GM19025 (cell line): ENCODE results near the gene ACBD4.

Experiments
- ATAC-seq: cut with Tn5 transposase; IDR thresholded peaks from one replicate; pipeline ENCODE4 v1.9.1; 2021; ENCODE audit warnings: mild to moderate bottlenecking, low read depth, moderate library complexity; ENCODE audit not compliant: unreplicated experiment

ACBD4 gene

DNA sequence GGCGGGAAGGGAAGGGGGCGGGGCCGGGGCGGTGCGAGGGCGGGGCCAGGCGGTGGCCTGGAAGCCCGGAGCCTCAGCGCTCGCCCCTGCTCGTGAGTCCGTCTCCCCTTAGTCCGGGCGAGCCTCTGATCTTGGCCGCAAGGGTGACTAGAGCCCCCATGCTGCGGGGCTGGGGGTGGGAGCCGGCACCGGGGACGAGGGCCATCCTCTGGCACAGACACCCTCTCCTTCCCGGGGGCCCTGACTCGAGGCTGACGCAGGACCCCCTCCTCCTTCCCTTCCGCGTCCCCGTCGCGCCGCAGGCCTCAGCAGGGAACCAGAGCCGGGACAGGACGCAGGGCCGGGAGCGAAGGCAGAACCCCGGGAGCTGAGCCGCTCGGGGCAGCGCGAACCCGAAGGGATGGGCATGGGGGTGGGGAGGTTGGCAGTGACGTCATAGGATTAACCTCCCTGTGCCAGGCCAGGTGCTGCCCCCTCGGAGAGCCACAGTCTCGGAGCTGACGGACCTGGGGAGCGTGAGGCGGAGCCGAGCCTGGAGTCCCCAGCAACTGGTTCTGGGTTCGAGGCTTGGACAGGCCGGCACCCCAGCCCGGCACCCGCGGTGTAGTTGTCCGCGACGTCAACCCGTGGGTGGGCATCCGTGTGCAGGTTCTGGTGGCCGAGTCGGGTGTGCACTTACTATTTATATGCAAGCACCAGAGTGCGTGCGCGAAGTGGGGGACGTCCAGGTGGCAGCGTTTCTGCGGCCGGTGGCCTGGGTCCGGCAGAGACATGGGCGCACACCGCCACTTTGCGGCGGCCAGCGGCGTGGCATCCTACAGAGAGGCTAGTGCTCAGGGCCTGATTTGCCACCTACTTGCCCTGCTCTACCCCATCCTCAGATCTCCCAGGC, 2.7 kb upstream of the ACBD4 start:
- no peak for ATAC-seq

DNA sequence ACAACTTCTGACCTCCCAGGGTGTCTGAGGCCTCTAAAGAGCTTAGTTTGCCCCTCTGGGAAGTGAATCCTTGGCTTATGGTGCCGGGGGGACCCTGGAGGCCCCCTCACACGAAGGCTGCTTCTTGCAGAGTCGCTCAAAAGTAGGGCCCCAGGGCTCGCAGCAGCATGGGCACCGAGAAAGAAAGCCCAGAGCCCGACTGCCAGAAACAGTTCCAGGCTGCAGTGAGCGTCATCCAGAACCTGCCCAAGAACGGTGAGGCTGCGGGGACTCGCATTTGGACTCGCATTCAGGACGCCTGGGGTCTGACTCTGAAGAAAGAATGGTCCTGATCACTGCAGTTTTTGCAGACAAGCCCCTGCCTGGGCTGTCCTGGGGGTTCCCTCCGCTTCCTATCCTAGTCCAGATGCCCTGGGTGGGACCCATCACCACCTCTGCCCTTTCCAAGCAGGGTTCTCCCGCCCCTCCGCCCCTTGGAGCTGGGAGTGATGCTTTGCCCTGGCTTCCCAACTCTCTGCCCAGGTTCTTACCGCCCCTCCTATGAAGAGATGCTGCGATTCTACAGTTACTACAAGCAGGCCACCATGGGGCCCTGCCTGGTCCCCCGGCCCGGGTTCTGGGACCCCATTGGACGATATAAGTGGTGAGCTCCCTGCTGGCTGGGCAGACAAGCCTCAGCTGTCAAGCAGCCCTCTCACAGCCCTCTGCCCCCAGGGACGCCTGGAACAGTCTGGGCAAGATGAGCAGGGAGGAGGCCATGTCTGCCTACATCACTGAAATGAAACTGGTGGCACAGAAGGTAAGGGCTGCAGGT, 698 bp downstream of the ACBD4 start:
- no peak for ATAC-seq

DNA sequence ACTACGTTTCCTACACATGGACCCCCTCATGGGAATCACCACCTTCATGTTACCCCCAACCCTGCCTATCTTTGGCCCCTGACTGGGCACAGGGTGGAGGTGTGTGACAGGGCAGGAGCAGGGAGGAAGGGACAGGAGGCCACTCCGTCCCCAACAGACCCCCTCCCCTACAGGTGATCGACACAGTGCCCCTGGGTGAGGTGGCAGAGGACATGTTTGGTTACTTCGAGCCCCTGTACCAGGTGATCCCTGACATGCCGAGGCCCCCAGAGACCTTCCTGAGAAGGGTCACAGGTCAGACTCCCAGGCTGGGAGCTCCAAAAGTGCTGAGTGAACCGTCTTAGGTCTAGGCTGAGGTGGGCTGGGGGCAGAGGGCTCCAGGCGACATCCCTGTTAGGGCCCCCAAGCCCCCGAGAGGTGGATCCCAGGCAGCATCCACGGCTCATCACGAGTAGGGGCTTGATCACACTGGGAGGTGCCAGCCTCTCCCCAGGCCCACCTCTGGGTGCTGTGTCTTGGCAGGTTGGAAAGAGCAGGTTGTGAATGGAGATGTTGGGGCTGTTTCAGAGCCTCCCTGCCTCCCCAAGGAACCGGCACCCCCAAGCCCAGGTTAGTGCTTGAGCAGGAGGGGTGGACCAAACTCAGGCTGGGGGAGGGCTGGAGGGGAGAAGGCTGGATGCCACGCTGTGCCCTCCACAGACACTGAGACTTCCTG, 1.5 kb downstream of the ACBD4 start:
- ATAC-seq = no peak

DNA sequence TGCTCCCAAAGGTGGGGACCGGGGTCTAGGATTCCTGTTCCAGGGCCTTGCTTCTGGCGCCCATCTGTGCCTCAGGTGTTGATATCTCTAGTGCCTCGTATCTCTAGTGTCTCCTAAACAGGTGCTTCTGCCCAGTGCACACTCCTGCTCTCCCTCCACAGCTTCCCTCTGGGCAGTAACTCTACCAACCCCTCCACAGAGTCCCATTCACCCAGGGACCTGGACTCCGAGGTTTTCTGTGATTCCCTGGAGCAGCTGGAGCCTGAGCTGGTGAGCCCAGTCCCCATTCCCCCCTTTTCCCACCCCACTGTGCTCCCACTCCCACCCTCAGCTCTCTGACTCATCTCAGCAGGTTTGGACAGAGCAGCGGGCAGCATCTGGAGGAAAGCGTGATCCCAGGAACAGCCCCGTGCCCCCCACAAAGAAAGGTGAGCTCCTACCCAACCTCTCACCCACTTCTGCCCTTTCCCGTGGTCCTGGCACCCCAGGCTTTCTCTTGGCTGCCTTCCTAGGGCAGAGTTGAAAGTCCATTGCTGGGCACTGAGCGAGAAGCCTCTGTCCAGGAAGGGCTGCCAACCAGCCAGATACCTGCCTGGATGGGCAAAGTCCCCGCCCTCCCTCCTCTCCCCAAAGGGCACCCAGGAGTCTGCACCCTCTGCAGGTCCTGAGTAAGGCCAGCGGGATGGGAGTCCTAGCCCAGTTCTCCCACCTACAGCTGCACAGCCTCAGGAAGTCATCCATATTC, 2.2 kb downstream of the ACBD4 start:
- ATAC-seq = no peak

DNA sequence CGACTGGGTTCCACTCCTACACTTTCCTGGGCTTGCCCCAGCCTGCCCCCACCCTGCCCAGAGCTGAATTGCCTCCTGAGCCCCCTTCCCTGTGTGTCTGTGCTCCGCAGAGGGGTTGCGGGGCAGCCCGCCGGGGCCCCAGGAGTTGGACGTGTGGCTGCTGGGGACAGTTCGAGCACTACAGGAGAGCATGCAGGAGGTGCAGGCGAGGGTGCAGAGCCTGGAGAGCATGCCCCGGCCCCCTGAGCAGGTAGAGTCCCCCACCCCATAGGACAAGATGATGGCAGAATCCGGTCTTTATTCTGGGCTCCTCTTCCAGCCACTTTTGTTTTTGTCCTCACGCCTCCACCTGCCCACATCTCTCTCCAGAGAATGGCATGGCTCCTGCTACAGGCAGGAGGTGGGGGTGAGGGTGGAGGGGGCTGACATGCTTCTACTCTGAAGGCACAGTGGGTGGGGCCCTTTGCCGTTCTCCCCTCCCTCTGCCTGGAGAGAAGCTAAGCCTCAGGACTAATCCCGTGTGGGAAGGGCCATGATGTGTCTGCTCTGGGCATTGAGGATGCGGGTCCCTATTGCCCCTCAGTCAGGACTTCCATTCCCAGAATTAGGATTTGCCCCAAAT, 3.5 kb downstream of the ACBD4 start:
- no peak for ATAC-seq

DNA sequence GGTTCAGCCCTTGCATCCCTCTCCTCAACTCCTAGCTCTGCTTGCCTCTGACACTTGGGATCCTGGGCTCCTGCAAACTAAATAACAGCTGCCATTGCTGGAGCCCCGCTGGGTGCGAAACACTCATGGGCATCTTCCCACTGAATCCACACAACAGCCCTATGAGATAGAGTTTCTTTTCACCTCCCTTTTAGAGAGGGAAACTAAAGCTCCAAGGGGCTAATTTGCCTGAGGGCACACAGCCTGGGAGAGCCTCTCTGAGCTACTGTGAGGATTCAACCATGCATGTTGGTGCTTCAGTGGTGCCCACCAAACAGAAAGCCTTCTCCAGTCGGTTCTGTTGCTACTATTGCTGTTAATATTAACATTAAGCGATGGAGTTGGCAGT, 4.0 kb downstream of the ACBD4 start:
- no peak for ATAC-seq

DNA sequence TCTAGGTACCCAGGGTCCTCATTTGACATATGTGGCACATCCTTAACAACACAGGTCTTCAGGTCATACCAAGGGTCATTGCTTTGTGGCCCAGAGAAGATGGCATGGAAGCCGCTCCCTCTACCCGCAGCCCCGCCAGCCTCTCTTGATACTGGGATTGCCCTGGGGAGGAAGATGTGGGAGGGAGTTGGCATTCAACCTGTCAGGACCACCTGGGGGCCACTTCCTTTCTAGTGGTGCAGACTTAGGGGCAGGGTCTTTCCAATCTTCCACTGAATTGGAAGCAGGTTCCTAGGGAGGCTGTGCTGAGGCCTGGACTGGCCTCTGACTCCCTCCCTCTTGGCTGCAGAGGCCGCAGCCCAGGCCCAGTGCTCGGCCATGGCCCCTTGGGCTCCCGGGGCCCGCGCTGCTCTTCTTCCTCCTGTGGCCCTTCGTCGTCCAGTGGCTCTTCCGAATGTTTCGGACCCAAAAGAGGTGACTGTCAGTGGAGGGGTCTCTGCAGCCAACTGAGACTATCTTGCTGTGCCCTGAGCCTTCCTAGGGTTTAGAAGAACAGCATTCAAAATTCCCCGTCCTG, 7.7 kb downstream of the ACBD4 start:
- no peak for ATAC-seq

DNA sequence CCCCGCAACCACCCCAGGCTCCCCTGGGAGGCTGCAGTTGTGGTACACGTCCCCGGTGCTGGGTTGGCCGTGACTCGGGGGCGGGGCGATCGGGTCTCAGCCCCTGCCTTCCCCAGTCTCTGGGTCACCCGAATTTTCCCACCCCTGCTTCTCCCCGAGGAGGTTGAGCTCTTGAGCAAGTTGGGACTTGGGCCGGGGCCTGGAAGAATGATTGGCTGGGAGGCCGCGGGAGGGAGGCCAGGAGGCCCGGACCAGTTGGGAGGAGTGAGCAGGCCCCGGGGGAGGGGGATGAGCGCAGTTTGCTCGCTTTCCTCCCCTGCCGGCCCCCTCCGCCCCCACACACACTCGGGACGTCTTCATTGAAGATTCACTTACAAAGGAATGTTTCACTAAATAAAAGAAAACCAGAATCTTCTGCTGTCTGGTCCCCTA, 8.3 kb downstream of the ACBD4 start:
- no peak for ATAC-seq

DNA sequence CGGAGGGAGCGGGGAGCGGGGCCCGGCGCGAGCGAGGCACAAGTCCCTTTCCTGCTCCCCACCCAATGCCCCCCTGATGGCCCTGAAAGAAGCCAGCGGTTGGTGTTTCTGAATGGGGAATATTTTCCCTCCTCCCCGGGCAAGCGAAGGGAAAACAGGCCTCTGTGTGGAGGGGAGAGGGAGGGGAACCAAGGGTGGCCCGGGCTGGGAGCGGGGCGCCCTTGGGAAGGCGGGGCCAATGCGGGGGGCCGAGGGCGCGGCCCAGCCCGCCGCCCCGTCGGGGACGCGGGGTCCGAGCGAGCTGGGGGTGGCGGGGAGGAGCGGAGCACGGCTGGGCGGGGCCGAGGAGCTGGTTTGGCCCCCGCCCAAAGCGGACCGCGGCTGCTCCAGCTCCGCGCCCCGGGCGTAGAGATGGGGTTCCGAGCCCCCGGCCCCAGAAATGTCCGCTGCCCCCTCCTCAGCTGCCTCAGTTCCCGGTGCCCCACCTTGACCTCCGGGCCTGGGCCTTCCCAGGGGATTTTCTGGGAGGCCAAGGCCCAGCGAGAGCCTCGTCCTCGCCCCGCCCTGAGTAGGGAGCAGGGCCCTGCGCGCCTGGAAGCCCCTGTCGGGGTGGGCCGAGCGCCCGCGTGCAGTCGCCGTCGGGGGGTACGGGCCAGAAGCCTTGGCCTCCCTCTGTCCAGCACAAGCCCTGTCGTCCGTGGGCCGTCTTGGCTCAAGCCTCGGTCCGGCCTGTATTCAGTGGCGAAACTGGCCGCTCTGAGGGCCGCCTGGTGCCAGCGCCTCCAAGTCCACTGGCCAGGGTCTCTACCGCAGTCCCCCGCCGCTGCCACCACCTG, 8.9 kb downstream of the ACBD4 start:
- ATAC-seq = no peak

DNA sequence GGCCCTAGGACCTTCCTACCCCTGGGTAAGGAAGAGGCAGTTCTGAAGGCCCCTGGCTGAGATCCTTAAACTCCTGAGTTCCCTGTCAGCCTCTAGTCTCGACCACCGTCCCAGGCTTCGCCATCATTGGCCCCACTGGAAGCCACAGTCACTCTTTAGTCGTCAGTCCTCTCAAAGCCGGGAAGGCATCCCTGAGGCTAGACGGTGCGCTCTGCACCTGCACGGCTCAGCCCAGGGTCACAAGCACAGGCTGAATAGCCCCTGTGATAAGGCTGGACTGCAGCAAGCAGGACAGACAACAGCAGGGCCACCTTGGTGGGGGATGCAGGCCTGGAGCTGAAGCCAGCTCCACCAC, 9.5 kb downstream of the ACBD4 start:
- ATAC-seq = no peak

DNA sequence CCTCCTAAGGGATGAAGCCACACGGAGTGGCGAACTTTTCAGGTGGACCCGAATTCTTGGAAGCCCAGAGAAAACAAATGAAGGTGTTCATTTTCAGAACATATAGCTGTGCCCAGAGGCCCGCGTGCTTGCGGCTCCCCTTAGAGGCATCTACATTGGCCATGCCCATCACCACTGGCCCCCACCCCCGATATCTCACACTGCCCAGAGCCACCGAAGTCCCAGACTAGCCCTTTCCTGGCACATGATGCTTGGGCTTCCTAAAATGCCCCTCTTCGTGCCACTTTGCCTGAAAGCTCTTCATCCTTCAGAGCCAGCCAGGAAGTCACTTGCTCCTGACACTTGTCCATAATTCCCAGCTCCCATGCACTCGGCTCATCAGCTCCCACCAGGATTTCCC, 10.7 kb downstream of the ACBD4 start:
- no peak for ATAC-seq

DNA sequence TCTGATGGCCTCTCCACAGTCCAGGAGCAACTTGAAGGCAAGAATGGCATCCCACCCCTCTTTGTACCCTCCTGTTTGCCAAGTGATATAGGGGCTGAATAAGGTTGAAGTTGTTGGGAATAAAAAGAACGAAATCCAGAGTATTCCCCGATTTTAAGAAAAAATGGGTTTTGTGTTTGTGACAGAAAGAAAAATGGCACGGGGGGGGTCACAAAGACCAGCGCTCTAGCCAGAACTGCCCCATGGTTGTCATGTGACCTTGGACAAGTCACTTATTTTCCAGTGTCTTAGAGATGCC, 11.1 kb downstream of the ACBD4 start:
- ATAC-seq = no peak

DNA sequence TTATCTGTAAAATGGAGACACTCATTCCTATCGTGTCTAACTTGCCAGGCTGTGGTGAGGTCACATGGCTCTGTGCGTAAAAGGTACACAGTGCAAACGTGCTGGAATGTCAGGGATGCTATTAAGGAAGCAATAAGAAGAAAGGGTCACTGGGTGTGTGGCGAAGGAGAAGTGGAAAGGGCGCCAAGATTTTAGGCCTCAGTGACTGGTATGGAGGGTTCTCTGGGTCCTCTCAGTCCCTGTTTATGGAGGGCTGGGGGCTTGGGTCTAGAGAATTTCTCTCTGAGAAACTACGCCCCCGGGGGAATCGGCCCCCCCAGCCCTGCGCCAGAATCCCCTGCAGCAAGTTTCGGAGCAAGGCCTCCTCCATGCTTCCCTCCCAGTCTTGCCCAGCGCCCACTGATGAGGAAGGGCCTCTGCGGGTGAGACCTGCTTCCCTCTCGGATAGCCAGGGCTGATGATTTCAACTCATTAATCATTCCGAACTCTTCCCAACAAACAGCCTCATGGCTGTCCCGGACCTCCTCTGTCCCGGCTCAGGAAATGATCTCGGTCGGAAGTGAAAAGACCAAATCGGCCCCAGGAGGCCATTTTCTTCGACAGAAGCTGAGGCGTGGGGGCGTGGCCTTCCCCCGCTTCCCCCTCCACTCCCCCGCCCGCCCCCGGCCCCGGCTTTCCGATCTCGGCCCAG, 11.5 kb downstream of the ACBD4 start:
- ATAC-seq = no peak

DNA sequence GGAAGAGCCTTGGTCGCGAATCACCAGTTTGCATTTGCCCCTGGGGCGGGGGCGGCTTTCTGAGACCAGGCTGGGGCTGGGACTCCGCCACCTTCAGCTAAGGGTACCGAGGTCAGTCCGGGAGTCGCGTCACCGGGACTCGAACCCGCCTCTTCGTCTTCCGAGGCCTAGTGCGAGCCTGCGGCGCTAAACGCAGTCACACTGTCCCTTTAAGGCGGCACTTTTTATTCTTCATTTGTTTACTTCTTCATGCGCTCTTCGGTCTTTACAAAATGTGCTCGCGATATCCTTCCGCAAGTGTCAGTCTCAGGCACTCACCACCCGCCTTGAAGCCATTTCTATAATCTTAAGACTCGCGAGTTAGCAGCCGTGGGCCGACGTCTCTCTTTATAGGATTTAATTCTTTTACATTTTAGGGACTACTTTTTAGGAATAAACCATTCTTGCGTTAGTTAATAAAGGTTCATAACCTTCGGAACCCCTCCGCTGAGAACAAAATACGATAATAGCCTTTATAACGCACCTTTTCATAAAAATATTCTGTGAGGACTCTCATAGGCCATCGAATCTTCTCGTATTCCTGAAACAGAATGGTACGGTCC, 12.2 kb downstream of the ACBD4 start:
- ATAC-seq = no peak

DNA sequence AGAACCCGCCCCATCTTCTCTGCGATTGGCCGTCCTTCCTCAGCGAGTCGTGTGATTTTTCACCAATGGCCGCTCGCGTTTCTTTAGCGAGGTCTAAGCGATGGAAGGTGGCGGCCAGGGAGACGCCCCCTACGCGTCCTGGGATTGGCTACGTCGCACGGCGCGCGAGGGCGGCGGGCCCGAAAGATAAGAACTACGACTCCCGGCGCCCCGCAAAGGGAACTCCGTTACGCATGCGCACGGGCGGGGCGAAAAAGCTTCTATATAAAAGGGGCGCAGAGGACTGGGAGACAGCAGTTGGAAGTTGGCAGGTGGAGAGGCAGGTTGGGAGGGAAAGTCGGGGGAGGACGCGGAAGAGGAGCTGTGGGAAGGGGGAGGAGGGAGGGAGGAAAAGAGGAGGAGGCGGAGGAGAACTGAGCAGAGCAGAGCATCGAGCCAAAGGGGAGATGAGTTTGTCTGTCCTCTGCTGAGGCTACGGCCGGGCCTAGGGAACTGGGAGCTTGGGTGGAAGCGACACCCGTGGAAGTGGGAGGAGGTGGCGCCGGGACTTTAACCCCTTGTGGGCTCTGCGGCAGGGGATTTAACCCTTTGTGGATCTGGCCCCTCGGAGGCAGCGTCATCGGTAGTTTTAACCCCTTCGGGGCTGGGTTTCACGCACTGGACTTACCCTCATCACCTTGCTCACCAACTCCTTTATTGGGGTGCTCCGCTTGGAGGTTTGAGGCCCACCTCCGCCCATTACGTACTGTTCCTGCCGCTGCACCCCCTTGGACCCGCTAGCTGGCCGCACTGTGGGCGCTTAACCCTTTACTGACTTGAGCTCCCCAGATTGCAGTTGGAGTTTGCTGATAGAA, 12.9 kb downstream of the ACBD4 start, which contains the start of gene HEXIM1:
HEXIM1 (plus strand) TSS at position 293 of the 854 bp plus-strand sequence. CDS start 716 bp downstream, outside the sequence.
- peak; percentile 72 for ATAC-seq

DNA sequence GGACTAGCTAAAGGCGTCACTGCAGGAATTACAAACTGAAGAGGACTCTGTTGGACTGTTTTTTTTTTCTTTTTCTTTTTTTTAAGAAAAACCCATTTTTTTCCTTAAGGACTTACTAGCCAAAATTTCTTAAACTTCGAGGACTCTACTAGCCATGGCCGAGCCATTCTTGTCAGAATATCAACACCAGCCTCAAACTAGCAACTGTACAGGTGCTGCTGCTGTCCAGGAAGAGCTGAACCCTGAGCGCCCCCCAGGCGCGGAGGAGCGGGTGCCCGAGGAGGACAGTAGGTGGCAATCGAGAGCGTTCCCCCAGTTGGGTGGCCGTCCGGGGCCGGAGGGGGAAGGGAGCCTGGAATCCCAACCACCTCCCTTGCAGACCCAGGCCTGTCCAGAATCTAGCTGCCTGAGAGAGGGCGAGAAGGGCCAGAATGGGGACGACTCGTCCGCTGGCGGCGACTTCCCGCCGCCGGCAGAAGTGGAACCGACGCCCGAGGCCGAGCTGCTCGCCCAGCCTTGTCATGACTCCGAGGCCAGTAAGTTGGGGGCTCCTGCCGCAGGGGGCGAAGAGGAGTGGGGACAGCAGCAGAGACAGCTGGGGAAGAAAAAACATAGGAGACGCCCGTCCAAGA, 13.7 kb downstream of the ACBD4 start:
- ATAC-seq = no peak
